Stimulated activated CD4-positive, alpha-beta T cell treated with anti-CD3 and anti-CD28 coated beads, TNF-alpha, amount 100 ng/mL, for 4 hours (primary cell): Measurements from ENCODE around the gene CCDC40.

Experiments used
- DNase-seq, 3 experiments: peaks; one replicate each; pipeline ENCODE4 v3.0.0-alpha.2; 2020; ENCODE audit warnings: low read depth in 3 of 3

CCDC40 gene

DNA sequence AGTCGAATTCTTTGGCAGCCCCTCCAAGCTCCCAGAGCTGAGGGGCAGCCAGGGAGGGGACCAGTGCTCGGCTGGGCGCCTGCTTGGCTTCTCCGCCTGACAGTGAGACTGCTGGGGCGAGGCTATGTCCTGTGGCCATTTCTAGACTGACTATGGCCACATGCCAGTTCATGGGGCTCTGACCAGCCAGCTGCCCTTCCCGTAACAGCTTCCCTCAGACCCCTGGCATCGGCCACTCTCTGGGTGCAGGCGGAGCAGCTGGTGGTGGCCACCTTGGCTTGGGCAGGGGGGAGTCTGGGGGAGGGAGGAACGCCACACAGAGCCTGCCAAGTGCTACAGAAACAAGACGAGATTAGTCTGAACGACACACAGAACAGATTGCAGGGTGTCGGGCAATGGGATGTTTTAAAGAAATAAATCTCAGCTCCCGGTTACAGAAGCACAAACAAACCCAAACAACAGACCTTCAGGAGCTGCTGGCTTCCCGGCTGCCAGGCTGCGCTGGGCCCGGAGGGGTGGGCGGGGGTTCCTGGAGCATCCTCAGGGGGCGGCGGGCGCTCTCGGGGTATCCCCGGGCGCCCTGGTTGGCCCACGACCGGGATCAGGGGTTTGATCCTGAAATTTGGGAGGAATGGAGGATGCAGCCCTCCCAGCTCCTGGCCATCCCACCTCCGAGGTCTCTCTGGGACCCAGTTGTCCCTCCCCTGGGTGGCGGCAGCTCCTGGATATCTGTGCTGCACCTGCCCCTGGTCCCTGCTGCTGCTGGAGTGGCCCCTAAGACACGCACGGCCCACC, 35.3 kb upstream of the CCDC40 start:
- no peak for DNase-seq

GRCh38 chr17:80002070-80002641, 34.3 kb upstream of the CCDC40 start:
- no peak for DNase-seq

- DNase-seq = no peak
Observed at GRCh38 chr17:80002690-80003490, 33.6 kb upstream of the CCDC40 start.

DNA sequence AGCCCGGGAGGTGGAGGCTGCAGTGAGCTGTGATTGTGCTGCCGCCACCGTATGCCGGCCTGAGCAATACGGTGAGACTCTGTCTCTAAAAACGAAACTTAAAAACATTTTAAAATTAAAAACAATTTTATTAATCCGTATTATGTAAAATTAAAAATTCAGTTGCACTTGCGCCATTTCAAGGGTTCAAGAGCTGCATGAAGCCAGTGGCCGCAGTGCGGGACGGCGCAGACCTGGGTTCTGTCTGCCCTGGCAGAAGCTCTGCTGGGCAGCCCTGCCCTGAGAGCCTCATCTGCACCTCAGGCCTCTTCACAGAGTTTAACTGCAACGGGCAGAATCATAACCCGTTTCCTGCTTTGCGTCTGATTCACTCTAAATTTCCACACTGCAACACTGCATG, 32.5 kb upstream of the CCDC40 start:
- no peak for DNase-seq

DNA sequence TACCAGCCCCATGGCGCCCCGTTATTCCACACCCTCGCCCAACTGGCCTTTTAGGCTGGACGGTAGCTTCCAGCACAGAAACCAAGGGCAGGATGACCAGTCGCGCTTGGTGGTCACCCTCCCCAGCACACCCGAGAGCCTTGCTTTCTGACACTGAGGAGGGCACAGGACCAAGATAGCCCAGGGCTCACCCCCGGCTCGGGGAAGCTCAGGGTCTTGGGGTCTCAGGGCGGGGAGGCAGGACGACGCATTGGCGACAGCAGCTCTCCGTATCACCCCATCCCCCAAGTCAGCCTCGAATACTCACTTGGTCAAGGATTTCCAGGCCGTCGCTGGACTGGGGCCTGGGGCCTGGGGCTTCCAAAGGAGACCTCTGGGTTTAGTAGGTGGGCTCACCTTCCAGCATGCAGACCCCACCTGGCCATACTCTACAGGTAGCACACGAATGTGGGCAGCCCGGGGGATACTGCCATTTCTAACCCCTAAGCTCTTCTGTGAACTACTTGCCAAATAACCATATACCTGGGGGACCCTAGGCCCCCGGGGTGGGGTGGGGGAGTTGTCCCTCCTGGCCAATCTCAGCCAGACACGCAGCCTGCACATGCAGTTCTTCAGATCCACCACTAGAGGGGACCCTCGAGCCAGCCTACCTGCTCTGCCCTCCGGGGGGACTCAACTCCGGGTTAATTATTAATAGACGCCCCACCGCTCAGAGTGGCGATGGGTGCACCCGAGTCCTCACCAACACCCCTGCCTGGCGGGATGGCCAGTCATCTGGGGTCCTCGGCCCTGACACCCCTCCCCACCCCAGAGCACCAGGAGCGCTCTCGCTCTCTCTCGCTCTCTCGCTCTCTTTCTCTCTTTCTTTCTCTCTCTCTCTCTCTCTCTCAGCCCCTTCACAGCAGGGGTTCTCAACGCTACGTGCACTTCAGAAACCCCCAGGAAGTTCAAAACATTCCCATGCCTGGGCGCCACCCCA, 30.8 kb upstream of the CCDC40 start:
- DNase-seq = peak in 2 of 3 experiments; percentile 31 to 33

DNA sequence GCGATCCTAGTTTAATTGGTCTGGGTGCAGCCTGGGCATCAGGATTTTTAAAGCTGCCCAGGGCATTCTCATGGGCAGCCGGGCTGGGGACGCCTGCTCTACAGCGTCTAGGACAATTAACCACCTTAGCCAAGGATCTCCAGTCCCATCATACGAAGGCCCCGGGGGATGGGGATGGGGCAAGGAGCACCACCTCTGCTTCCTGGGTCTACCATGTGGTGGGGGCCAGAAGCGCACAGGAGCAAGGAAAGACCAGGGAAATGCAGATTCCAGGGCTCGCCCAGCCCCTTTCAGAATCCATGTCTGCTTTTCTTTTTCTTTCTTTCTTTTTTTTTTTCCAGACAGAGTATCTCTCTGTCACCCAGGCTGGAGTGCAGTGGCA, 30.1 kb upstream of the CCDC40 start:
- no peak for DNase-seq

- no peak for DNase-seq
Observed at GRCh38 chr17:80006811-80007752, 29.4 kb upstream of the CCDC40 start.

DNA sequence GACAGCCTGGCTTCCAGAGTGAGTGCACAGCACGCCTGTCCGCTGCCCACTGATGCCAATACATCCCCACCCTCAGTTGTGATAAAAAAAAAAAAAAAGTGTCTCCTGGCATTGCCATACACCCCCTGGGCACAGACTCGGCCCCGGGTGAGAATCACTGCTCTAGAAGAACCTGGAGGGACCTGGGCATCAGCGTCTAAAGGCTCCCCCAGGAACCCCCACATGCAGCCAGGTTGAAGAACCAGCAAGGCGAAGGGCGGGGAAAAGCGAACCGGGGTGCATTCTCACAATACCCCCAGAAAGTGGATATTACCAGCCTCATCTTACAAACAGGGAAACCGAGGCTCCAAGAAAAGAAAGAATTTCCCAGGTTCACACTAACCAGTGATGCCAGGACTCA, 28.5 kb upstream of the CCDC40 start:
- DNase-seq = no peak

DNA sequence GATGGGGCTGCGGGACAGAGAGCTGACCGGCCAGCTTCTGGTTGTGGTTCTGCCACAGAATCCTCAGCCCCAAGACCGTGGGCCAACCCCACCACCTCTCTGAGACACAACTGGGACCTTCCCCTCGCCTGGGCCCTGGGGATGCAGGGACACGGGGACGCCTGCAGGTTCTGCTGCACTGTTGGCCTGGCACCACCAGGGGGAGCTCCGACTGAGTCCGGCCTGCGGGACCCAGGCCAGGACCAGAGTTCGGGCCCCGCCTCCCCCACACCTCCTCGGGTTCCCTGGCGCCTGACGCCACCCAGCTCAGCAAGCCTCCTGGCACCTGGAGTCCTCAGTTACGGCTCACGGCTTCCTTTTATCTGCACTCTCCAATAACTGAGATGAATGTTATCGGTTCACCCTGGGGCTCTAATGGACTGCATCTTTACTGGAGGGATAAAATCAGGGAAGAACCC, 28.0 kb upstream of the CCDC40 start:
- DNase-seq = peak; percentile 49 to 67 (median 66)

GRCh38 chr17:80008848-80009247, 27.6 kb upstream of the CCDC40 start:
- DNase-seq = no peak

GRCh38 chr17:80009391-80010282, 26.8 kb upstream of the CCDC40 start:
- DNase-seq = no peak

GRCh38 chr17:80010283-80010858, 26.1 kb upstream of the CCDC40 start:
- DNase-seq = no peak

GRCh38 chr17:80011989-80012555, 24.4 kb upstream of the CCDC40 start:
- no peak for DNase-seq

DNA sequence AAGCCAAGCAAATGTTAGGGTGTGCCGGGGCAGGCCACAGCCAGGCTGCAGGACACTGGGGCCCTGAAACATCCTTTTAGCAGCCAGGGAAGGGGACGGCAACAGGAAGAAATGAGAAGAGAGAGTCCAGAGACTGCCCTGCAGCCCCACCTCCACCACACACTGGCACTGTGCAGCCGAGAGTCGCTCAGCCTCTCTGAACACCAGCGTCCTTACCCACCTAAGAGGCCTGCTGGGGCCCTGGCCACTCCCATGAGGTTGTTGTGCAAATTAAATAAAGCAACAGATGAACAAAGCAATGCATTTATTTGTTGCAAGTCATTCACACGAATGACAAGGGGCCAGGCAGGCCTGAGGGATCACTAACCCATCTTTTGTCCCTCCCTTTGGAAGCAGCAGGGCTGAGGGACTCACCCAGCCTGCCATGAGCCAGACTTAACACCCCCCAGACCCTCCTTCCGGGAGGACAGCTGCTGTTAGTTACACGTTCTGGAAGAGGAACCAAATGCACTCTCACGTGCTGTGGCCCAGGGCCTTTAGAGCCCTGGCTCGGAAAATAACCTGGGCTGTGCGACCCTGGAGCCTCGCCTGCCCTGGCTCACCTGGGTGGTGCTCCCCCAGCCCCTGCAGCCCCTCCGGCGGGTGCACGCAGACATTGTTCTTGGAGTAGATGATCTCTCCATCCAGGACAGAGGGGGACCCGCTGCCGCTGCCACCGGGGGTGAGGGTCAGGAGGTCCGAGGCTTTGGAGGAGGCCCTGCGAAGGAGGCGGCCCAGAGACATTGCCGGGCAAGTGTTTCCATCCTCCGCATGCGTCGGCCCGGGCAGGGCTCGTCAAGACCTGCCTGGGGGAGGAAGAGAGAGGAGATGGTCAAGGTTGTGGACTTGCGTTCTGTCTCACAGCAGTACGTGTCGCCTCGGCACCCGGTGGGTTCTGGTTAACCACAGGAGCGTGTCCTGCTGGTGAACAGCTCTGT, 23.4 kb upstream of the CCDC40 start:
- DNase-seq = no peak

DNA sequence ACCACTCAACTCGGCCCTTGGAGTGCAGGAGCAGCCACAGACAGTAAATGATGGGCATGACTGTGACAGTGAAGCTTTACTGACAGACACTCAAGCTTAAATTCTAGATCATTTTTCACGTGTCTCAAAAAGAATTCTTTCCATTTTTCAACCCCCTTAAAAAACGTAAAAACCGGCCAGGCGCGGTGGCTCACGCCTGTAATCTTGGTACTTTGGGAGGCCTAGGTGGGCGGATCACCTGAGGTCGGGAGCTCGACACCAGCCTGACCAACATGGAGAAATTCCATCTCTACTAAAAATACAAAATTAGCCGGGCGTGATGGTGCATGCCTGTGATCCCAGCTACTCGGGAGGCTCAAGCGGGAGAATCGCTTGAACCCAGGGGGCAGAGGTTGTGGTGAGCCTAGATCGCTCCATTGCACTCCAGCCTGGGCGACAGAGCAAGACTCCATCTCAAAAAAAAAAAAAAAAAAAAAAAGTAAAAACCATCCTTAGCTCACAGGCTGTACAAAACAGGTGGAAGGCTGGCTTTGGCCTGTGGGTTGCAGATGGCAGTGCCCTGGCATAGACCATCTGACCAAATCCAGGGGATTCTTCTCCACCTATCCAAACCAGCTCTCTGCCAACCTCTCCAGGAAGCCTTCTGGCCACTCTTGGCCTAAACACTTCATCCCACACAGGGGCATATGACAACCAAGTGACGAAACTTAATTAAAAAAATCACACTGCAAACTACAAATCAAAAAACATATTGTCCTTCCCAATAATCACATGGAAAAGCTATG, 19.0 kb upstream of the CCDC40 start:
- DNase-seq = no peak

DNA sequence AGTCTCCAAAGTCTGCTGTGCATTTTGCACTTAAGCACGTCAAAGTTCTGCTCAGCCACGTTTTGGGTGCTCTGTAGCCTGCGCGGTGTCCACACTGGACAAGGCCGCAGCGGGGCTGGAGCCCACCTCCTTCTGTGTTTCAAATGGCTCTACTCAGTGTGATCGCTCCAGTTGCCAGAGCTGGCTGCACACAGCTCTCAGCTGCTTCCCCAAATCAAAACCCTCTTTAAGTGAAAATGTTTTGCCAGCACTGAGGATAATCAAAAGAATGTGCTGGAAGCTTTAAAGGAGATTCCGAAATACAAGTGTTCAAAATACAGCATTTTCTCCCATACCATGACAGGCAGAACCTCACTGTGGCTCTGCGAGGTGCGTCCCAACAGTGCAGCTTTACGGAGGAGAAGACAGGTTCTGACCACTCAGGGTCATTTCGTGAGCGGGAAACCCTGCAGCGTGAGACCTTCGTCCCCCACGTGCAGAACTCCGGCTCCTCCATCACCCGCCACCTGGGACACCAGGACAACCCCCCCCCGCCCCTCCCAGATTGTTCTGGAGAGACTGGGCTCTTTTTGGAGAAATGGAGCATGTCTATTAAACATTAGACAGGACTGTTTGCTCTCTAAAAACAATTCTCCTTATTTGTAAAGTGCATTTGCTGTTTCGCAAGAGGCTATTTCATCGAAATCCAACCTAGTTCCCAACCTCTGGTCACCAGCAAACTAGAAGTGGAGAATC, 17.4 kb upstream of the CCDC40 start:
- no peak for DNase-seq
